Choroid plexus epithelial cell (primary cell): ENCODE measurements around the gene AEBP1.

Source experiments
- DNase-seq: peaks from one replicate; pipeline ENCODE4 v3.0.0-alpha.2; 2010; ENCODE audit warnings: low read depth
- H3K4me3 ChIP-seq: 2 replicates; pipeline ENCODE4 v1.5.1; 2011; ENCODE audit warnings: low read depth, mild to moderate bottlenecking, control low read depth, low read length, moderate library complexity
- TF ChIP-seq, protein P1 (sequence below): conservative IDR thresholded peaks from 2 replicates; pipeline ENCODE4 v1.5.1; 2011; ENCODE audit warnings: low read depth, mild to moderate bottlenecking, control low read depth, inconsistent platforms, low read length, moderate library complexity

The AEBP1 gene

GRCh38 chr7:44097064-44097932 lies 6.8 kb upstream of the AEBP1 start:
- DNase-seq = no peak
- no peak overlapping the region for H3K4me3 ChIP-seq
- TF ChIP-seq, protein P1, sequence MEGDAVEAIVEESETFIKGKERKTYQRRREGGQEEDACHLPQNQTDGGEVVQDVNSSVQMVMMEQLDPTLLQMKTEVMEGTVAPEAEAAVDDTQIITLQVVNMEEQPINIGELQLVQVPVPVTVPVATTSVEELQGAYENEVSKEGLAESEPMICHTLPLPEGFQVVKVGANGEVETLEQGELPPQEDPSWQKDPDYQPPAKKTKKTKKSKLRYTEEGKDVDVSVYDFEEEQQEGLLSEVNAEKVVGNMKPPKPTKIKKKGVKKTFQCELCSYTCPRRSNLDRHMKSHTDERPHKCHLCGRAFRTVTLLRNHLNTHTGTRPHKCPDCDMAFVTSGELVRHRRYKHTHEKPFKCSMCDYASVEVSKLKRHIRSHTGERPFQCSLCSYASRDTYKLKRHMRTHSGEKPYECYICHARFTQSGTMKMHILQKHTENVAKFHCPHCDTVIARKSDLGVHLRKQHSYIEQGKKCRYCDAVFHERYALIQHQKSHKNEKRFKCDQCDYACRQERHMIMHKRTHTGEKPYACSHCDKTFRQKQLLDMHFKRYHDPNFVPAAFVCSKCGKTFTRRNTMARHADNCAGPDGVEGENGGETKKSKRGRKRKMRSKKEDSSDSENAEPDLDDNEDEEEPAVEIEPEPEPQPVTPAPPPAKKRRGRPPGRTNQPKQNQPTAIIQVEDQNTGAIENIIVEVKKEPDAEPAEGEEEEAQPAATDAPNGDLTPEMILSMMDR = no peak

GRCh38 chr7:44098092-44099068 lies 5.8 kb upstream of the AEBP1 start:
- H3K4me3 ChIP-seq = no peak overlapping the region
- TF ChIP-seq, protein P1 = no peak
- no peak for DNase-seq

- TF ChIP-seq, protein P1 = no peak
- DNase-seq = peak; percentile 88
- no peak overlapping the region for H3K4me3 ChIP-seq
Observed at GRCh38 chr7:44099669-44100068, 4.5 kb upstream of the AEBP1 start.

DNA sequence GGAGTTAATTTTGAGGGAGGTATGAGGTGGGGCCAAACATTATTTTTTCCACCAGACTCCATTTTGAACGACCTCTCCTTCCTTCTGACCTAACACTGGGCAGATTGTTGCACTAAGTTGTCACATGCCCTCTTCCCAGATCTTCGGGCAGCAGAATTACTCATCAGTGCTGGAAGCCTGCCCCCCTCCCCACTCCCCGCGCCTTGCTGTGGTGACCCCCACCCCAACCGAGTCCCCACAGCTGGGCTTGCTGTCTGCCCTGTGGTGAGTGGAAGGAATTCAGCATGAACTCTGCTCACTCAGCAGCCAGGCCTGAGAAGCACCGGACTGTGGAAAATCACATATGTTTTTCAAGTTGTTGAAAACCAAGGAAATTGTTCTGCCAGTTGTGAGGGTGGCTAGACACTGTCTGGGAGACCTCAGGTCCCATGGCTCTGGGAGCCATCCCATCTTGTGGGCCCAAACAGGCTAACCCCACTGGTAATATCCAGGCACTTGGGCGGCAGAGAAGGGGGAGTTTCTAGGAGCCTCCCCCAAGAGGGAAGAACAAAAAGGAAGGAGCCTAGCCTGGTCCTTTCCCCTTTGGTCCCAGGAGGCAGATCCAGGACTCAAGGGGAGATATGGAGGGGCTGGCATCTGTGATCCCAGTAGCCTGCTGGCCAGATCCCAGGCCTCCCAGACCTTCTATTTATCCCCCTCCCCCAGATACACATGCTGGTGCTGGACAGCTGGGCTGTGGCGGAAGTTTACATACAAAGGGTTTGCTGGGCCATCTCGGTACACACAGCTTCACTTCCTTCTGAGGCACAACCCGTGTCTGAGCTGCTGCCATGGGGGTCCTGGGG lies 3.5 kb upstream of the AEBP1 start:
- DNase-seq = peak; percentile 96
- H3K4me3 ChIP-seq = no peak overlapping the region
- TF ChIP-seq, protein P1 = no peak

GRCh38 chr7:44101303-44101965 lies 2.7 kb upstream of the AEBP1 start:
- DNase-seq = no peak
- H3K4me3 ChIP-seq = no peak overlapping the region
- TF ChIP-seq, protein P1 = no peak
